GM12891 (cell line): ENCODE measurements around the gene METRNL. TPM values are rescaled to one million over a fixed set of nuclear protein-coding genes. Genes with fewer than 3 reads are reported as not detected.
"Not testable (repeated sequence)": the region's sequence is repeated elsewhere in the genome, so short reads cannot be mapped to it uniquely, and the experiment has no call there.

Experiments
- DNase-seq: peaks from one replicate; pipeline ENCODE4 v3.0.0; 2011; ENCODE audit warnings: low spot score; ENCODE audit not compliant: insufficient read length
- FAIRE-seq: peaks from 2 replicates; lab custom pipeline; 2011; peaks lifted over from hg19 to GRCh38; lab: Jason Lieb, UNC
- PAX5 ChIP-seq: IDR thresholded peaks from 2 replicates; pipeline ENCODE4 v1.6.1; 2011; ENCODE audit warnings: low read length, moderate library complexity, mild to moderate bottlenecking; ENCODE audit not compliant: insufficient read depth, severe bottlenecking
- POLR2A ChIP-seq: IDR thresholded peaks from 2 replicates; pipeline ENCODE4 v1.6.1; 2011; ENCODE audit warnings: low read depth, low read length, control low read depth
- POLR2AphosphoS5 ChIP-seq: IDR thresholded peaks from 2 replicates; pipeline ENCODE4 v1.6.1; 2011; ENCODE audit warnings: low read depth, low read length, control low read depth
- POU2F2 ChIP-seq: IDR thresholded peaks from 2 replicates; pipeline ENCODE4 v1.6.1; 2011; ENCODE audit warnings: low read depth, mild to moderate bottlenecking, control low read depth, low read length, moderate library complexity
- SPI1 ChIP-seq: IDR thresholded peaks from 2 replicates; pipeline ENCODE4 v1.6.1; 2011; ENCODE audit warnings: low read depth, low read length, control low read depth
- TAF1 ChIP-seq: IDR thresholded peaks from 2 replicates; pipeline ENCODE4 v1.6.1; 2011; ENCODE audit warnings: low read depth, low read length, control low read depth
- polyA plus RNA-seq: library from polyadenylated mRNA; unstranded; fragments of >200 nt; gene quantifications from one replicate; pipeline ENCODE4 v1.2.1, GENCODE V29; 2012; ENCODE audit warnings: low read depth, missing spikeins, inconsistent platforms; ENCODE audit not compliant: missing spikeins

METRNL gene
- polyA plus RNA-seq: 6.0 TPM

GRCh38 chr17:83079352-83079747, at the start of gene METRNL:
TSS of gene METRNL (plus strand) at chr17:83079609. CDS start at chr17:83079816, 207 bp downstream.
- no peak for TF ChIP-seq POU2F2
- peak; percentile 46; the same call in 1 of the 2 replicates for TF ChIP-seq TAF1
- DNase-seq (peak; percentile 97), FAIRE-seq (no peak)

GRCh38 chr17:83030432-83030831, 49.0 kb upstream of the METRNL start:
- DNase-seq (no peak), FAIRE-seq (no peak)
- TF ChIP-seq SPI1 (no peak), POLR2AphosphoS5 (no peak)

- TF ChIP-seq TAF1: no peak
- no peak for TF ChIP-seq POLR2AphosphoS5
- TF ChIP-seq POLR2A: no peak
- no peak for TF ChIP-seq SPI1
- TF ChIP-seq POU2F2: no peak
- no peak for TF ChIP-seq PAX5
- FAIRE-seq: no peak
- DNase-seq: no peak
These were observed 48.0 kb upstream of the METRNL start for GRCh38 chr17:83031321-83031945.

DNA sequence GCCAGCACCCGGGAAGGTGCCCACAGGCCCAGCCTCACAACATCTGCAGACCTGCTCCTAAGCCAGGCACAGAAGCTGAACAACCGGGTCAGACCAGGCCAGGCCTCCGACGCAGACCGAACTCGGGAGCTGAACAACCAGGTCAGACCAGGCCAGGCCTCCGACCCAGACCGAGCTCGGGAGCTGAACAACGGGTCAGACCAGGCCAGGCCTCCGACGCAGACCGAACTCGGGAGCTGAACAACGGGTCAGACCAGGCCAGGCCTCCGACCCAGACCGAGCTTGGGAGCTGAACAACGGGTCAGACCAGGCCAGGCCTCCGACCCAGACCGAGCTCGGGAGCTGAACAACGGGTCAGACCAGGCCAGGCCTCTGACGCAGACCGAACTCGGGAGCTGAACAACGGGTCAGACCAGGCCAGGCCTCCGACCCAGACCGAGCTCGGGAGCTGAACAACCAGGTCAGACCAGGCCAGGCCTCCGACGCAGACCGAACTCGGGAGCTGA, 47.4 kb upstream of the METRNL start:
- DNase-seq, FAIRE-seq: not testable (repeated sequence)

DNA sequence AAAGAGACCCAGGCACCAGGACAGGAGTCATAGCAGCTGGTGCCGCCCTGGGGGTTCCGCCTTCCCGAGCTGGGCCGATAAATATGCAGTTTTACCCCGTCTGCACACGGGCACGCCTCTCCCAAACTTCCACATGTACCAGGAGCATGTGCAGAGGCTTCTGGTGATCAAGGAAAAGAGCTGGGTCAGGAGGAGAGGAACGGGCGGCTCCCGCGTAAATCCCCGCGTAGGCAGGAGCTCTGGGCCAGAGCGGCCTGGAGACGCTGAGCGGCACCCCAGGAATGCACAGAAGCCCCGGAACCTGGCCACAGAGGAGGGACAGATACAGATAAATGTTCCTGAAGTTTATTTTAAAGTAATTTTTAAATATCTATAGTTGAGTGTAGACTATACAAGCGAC, 46.6 kb upstream of the METRNL start:
- no peak for TF ChIP-seq SPI1
- no peak for TF ChIP-seq POU2F2
- DNase-seq: no peak
- FAIRE-seq: no peak

DNA sequence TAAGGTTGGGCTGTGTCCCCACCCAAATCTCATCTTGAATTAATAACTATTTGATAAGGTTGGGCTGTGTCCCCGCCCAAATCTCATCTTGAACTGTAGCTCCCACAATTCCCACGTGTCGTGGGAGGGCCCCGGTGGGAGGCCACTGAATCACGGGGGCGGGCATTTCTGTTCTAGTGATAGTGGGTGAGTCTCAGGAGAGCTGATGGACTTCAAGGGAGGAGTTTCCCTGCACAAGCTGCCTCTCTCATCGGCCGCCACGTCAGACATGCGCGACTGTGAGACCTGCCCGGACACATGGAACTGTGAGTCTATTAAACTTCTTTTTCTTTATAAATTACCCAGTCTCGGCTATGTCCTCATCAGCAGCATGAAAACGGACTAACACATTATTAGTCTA, 44.9 kb upstream of the METRNL start:
- TF ChIP-seq POLR2A: no peak
- TF ChIP-seq PAX5: no peak
- no peak for TF ChIP-seq POLR2AphosphoS5
- TF ChIP-seq TAF1: no peak
- no peak for TF ChIP-seq POU2F2
- TF ChIP-seq SPI1: no peak
- DNase-seq: no peak
- no peak for FAIRE-seq

DNA sequence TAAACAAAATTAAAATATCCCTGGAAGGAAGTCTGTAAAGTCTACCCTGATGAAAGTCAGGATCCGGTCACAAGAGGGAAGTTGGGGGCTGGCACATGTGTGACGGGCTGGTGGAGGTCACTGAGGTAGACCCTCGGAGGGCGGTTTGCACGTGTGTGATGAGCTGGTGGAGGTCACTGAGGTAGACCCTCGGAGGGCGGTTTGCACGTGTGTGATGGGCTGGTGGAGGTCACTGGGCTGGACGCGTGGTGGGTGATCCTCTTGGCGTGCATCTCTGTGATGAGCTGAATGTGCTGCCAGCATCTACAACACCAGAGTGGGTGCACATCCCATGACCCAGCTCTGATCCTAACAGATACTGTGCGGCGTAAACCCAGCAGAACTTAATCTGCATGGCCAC, 43.7 kb upstream of the METRNL start:
- TF ChIP-seq PAX5: no peak
- no peak for TF ChIP-seq POU2F2
- no peak for TF ChIP-seq POLR2A
- no peak for TF ChIP-seq TAF1
- TF ChIP-seq POLR2AphosphoS5: no peak
- no peak for TF ChIP-seq SPI1
- DNase-seq (no peak), FAIRE-seq (no peak)

GRCh38 chr17:83036193-83036592, 43.2 kb upstream of the METRNL start:
- DNase-seq (no peak), FAIRE-seq (no peak)
- TF ChIP-seq SPI1 (no peak), TAF1 (no peak), POLR2AphosphoS5 (no peak), POU2F2 (no peak), POLR2A (no peak), PAX5 (no peak)

- TF ChIP-seq TAF1 (no peak), SPI1 (no peak), POLR2AphosphoS5 (no peak), POLR2A (no peak), POU2F2 (no peak), PAX5 (no peak)
- FAIRE-seq: no peak
These were observed 42.7 kb upstream of the METRNL start for GRCh38 chr17:83036666-83037065.

DNA sequence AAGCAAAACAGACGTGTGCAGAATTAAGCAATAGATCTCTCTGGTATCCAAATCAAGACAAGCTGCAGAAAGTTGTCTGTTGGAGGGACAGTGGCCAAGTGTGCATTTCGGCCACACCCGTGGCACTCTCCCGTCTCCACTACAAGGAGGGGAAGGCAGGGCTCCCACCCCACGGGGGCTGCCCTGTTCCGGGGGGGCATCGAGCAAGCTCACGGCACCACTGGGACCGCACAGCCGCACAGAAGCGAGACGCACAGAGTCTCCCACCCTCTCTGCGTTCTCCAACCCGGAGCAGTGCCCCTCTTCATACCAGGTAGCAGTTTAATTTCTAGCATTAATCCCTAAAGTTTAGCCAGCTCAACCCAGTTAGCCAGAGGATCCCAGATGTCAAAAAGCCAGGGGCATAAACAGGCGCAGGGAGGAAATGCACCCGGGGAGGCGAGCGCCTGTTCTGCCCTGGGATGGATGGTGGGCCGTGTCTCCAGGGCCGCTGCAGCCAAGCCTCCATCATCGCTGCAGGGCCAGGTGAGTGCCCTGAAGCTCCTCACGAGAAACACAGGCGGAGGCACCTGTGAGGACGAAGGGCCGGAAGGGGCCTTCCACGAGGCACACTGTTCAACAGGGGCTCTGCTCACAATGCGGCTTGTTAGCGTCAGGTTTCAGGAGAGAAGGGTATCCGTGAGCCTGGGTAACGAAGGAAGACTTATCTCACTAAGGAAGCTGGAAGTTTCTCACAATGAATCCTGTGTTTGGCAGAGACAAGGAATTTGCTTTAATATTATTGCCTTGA, 42.1 kb upstream of the METRNL start:
- no peak for FAIRE-seq

More at GRCh38 chr17:83036666-83037065, 42.7 kb upstream of the METRNL start:
- no peak for DNase-seq

DNA sequence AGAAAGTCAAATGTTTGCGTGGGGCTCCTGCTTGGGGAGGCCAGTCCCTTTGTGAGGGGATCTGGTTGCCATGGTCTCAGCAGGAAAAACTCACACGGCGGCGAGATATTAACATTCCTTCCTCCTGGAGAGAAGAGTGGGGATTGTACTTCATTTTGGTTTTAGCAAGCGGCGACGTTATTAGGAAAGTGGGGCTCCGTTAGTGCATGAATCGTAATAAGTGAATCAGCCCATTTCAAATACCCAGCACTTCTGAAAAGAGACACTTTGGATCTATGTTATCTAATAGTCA, 41.6 kb upstream of the METRNL start:
- TF ChIP-seq TAF1: no peak
- TF ChIP-seq PAX5: no peak
- no peak for TF ChIP-seq POU2F2
- TF ChIP-seq POLR2AphosphoS5: no peak
- no peak for DNase-seq
- no peak for FAIRE-seq

More for the DNA sequence above, 42.1 kb upstream of the METRNL start:
- no peak for DNase-seq
- TF ChIP-seq POU2F2 (no peak), POLR2AphosphoS5 (no peak), PAX5 (no peak), TAF1 (no peak), SPI1 (no peak)

- not testable (repeated sequence) for DNase-seq, FAIRE-seq
These were observed 40.4 kb upstream of the METRNL start for GRCh38 chr17:83038983-83039382.
